Neural cell (in vitro differentiated cells): ENCODE results near the gene CTSF.

Experiments used
- CTCF ChIP-seq: fragments of 450-650 bp; IDR thresholded peaks from 2 replicates; pipeline ENCODE4 v1.5.1; 2014; ENCODE audit warnings: antibody characterized with exemption, mild to moderate bottlenecking, moderate library complexity; ENCODE audit not compliant: poor library complexity, severe bottlenecking
- EZH2 ChIP-seq: fragments of 200-600, 300-800 bp; shearing (Covaris generic), sonication (generic); IDR thresholded peaks from 2 replicates; pipeline ENCODE4 v1.6.1; 2014; ENCODE audit warnings: antibody characterized with exemption, low read length, borderline replicate concordance, mild to moderate bottlenecking; ENCODE audit not compliant: insufficient read depth, poor library complexity, severe bottlenecking
- POLR2AphosphoS5 ChIP-seq: IDR thresholded peaks from 2 replicates; pipeline ENCODE4 v1.6.1; 2012
- REST ChIP-seq: IDR thresholded peaks from 2 replicates; pipeline ENCODE4 v1.6.1; 2012; ENCODE audit warnings: borderline replicate concordance

DNA sequence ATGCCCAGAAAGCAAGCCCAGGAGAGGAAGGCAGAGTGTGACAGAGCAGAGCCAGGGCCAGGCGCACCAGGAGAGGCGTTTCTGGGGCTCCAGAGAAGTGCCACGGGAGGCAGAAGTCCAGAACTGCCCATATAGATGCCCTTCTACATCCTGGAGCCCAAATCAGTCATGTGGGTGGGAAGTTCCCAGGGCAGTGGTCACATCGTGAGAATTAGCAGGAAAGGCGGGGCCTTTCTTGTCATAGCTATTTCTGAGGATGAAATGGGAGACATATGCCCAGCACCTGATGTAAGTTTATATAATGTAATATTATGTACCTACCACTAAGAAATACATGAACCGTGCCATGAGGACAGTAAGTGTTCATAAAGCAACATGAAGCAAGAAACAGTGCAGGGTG, 35.6 kb downstream of the CTSF start:
- TF ChIP-seq CTCF, result no peak
- no peak for TF ChIP-seq REST
- TF ChIP-seq EZH2, result no peak
- no peak for TF ChIP-seq POLR2AphosphoS5
